Measurements from ENCODE around the gene SLC12A1. TPM values are rescaled to one million over a fixed set of nuclear protein-coding genes. Genes with fewer than 3 reads are reported as not detected.

Gene SLC12A1
- total and polyA plus RNA-seq, 2 experiments from 2014 or later: not detected

DNA sequence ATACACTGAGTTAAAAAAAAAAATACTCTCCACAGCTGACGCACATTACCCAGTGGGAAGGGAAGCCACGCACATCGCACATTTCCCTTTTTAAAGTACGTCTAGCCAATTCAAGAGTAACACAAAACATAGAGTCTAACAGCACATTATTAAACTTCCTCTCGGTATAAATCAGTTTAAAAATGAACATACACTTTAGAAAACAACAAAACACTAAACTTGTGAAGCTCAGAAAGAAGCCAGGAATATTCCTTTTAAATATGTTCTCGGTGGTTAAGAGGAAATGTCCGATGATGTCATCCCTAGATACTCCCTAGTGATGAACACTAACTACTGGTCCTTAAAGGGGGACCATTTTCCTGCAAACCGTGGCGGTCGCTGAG lies 28.7 kb upstream of the SLC12A1 start:
- no peaks in the 10 kb centered on the region for H3K36me3 ChIP-seq
- H3K27ac ChIP-seq: peak overlapping the region; percentile 90
- peak in 1 of 2 donors; percentile 30 for DNase-seq (ENCODE audit: low read depth in 1 of 2, low spot score in 1 of 2)
- H3K4me3 ChIP-seq: peak overlapping the region; percentile 83
- H3K4me1 ChIP-seq (ENCODE audit: low read depth): peaks cover 10% of the 10 kb centered on the region
- H3K9me3 ChIP-seq (ENCODE audit: low read depth): no peaks in the 10 kb centered on the region
- H3K27me3 ChIP-seq: no peaks in the 10 kb centered on the region
- TF ChIP-seq, protein P1, sequence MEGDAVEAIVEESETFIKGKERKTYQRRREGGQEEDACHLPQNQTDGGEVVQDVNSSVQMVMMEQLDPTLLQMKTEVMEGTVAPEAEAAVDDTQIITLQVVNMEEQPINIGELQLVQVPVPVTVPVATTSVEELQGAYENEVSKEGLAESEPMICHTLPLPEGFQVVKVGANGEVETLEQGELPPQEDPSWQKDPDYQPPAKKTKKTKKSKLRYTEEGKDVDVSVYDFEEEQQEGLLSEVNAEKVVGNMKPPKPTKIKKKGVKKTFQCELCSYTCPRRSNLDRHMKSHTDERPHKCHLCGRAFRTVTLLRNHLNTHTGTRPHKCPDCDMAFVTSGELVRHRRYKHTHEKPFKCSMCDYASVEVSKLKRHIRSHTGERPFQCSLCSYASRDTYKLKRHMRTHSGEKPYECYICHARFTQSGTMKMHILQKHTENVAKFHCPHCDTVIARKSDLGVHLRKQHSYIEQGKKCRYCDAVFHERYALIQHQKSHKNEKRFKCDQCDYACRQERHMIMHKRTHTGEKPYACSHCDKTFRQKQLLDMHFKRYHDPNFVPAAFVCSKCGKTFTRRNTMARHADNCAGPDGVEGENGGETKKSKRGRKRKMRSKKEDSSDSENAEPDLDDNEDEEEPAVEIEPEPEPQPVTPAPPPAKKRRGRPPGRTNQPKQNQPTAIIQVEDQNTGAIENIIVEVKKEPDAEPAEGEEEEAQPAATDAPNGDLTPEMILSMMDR (IDR thresholded peaks at IDR 0.05; ENCODE audit: low read depth, low read length): no peak

DNA sequence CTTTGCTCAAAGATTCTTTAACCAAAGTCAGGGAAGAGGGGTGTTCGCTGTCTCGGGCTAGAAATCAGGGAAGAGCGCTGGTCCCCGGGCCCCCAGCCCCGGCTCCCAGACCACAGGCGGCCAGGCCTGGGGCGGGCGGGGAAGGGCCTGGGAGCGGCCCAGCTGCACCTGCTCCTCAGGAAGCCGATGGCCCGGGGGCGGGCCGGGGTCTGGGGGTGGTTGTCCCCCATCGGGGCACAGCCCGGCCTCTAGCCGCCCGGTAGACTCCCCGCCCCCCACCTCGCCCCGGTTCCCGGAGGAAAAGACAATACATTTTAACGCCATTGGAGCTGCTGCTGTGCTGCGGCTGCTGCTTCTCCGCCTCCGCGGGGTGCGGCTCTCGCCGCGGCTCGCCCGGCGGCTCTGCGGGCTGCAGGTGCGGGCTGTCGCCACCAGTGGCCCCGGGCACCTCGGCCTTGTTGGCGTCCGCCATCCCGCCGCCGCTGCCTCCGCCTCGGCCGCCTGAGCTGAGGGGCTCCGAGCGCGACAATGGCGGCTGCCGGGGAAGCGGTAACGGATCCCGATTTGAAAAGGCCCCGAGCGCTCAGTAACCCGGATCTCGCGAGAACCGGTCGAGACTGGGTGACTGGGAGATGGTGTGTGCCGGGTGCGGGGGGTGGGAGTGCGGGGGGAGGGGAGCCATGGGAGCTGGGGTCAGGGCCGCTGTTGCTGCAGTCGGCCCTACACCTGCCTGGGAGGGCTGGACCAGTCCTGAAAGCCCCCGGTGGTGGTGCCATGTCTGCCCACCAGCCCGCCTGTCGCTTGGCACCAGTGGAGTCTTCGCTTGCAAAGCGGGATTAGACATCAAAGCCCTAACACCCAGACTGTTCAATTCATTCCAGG lies 28.1 kb upstream of the SLC12A1 start, which contains the start of gene MYEF2:
MYEF2 (minus strand) TSS at position 530 of the 882 bp plus-strand sequence; CDS start at position 472, 58 bp downstream.
- peaks cover 10% of the 10 kb centered on the region for H3K4me1 ChIP-seq (ENCODE audit: low read depth)
- no peaks in the 10 kb centered on the region for H3K27me3 ChIP-seq
- H3K9me3 ChIP-seq (ENCODE audit: low read depth): no peaks in the 10 kb centered on the region
- TF ChIP-seq, protein P1 (IDR thresholded peaks at IDR 0.05; ENCODE audit: low read depth, low read length): no peak
- DNase-seq (ENCODE audit: low read depth in 1 of 2, low spot score in 1 of 2): peak; percentile 37 to 88
- peak within 1 kb of the TSS; percentile 83 for H3K4me3 ChIP-seq
- H3K27ac ChIP-seq: peak within 1 kb of the TSS; percentile 90
- H3K36me3 ChIP-seq: no peaks in the 10 kb centered on the region

DNA sequence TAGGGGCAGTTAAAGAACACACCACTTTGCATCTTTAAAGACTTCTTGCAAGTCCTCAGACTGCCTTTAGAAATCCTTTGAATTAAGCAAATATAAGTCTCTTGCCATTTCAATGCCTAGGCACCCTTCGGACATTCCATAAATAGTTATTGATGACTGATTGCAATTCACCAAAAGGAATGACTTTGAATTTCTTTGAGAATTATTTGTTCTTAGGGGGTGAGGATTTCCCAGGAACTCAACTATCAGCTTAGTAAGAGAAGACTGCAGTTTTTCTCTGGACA lies 27.5 kb upstream of the SLC12A1 start:
- H3K4me1 ChIP-seq (ENCODE audit: low read depth): peaks cover 10% of the 10 kb centered on the region
- TF ChIP-seq, protein P1 (IDR thresholded peaks at IDR 0.05; ENCODE audit: low read depth, low read length): no peak
- no peaks in the 10 kb centered on the region for H3K27me3 ChIP-seq
- no peaks in the 10 kb centered on the region for H3K9me3 ChIP-seq (ENCODE audit: low read depth)
- H3K36me3 ChIP-seq: no peaks in the 10 kb centered on the region
- H3K4me3 ChIP-seq: peak overlapping the region; percentile 83
- DNase-seq (ENCODE audit: low read depth in 1 of 2, low spot score in 1 of 2): no peak
- peak overlapping the region; percentile 90 for H3K27ac ChIP-seq

DNA sequence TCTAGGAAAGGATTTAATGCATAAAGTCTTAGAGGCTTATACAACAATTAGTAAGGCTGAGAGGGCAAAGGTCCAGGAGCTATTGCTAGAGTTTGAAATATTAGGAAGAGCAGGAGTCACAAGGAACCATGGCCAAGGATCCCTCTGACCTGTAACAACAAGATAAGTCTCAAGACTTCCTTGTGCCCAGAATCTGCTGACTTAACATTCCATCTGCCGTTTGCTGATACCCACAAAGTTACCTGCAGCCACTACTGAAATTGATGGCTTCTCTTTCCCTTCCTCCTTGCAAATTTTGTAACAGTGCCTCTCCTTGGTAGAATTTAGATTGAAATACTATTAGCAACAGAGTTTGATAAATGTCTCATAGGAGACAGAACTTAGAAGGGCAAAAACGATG lies 23.4 kb upstream of the SLC12A1 start:
- TF ChIP-seq, protein P1 (IDR thresholded peaks at IDR 0.05; ENCODE audit: low read depth, low read length): no peak
- H3K36me3 ChIP-seq: no peaks in the 10 kb centered on the region
- H3K27me3 ChIP-seq: peaks cover 4% of the 10 kb centered on the region

DNA sequence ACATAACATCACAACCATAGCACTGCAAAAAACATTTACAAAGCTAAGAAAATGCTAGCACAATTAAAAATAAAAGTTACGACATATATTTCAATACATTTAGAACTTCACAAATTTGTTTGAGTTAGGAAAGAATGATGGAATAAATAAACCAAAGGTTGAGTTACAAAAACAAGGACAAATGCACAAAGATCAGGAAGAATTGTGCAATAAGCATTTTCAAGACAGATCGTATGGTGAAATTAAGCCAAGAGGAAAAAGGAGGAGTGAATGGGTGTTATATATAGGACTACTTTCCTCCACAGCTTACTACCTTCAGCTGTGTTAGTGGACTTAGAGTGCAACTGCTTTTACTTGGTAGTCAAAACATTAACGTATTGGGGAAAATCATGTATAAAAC lies 20.6 kb upstream of the SLC12A1 start:
- no peaks in the 10 kb centered on the region for H3K4me1 ChIP-seq (ENCODE audit: low read depth)
- no peak overlapping the region for H3K27ac ChIP-seq
- H3K27me3 ChIP-seq: peaks cover 4% of the 10 kb centered on the region
- TF ChIP-seq, protein P1 (IDR thresholded peaks at IDR 0.05; ENCODE audit: low read depth, low read length): no peak
- no peaks in the 10 kb centered on the region for H3K9me3 ChIP-seq (ENCODE audit: low read depth)
- no peak overlapping the region for H3K4me3 ChIP-seq
- peak in 1 of 2 donors; percentile 1 for DNase-seq (ENCODE audit: low read depth in 1 of 2, low spot score in 1 of 2)
- H3K36me3 ChIP-seq: no peaks in the 10 kb centered on the region

More for the DNA sequence above, 23.4 kb upstream of the SLC12A1 start:
- Histone ChIP-seq H3K9me3 (ENCODE audit: low read depth) (no peaks in the 10 kb centered on the region), H3K4me1 (ENCODE audit: low read depth) (no peaks in the 10 kb centered on the region), H3K4me3 (no peak overlapping the region), H3K27ac (no peak overlapping the region)
- DNase-seq (ENCODE audit: low read depth in 1 of 2, low spot score in 1 of 2): no peak
